Left forelimb (tissue), 1 donor: ENCODE data around the gene CHD3.

Source experiments
- DNase-seq: peaks from one replicate; pipeline ENCODE4 v3.0.0-alpha.2; 2018; ENCODE audit warnings: low spot score

Gene CHD3

GRCh38 chr17:7888184-7888920 lies at the start of gene CHD3:
TSS of gene CHD3 (plus strand) at chr17:7888789. CDS start at chr17:7889001, 212 bp downstream.
- no peak for DNase-seq

GRCh38 chr17:7839190-7839875 lies 49.3 kb upstream of the CHD3 start:
- no peak for DNase-seq

GRCh38 chr17:7839876-7840261 lies 48.7 kb upstream of the CHD3 start:
- DNase-seq, result no peak

- DNase-seq, result no peak
Measured at GRCh38 chr17:7840441-7840840, 48.1 kb upstream of the CHD3 start.

- no peak for DNase-seq
Measured at GRCh38 chr17:7840875-7841274, 47.7 kb upstream of the CHD3 start.

DNA sequence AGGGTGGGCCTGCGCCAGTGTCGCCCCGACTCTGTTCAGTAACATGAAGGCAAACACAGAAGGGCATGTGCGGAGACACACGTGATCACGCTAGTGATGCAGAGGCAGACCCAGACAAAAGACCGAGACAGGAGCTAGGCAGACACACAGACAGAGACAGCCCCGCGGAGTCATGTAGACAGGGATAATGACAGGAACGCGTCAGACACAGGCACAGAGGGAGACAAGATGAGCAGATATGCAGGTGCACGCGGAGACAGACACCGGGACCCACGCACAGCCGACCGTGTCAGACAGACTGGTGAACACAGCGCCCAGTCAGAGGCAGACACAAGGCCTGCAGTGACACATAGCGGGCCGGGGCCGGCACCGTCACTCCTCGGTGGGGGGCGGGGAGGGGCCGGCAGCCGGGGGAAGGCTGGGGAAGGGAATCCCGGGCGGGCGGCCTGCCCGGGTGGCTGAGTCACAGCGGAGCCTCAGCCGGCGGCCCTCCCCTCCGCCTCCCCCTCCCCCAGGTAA lies 47.1 kb upstream of the CHD3 start:
- peak; percentile 87 for DNase-seq

- peak; percentile 97 for DNase-seq
Measured at GRCh38 chr17:7841915-7842379, 46.6 kb upstream of the CHD3 start.

DNA sequence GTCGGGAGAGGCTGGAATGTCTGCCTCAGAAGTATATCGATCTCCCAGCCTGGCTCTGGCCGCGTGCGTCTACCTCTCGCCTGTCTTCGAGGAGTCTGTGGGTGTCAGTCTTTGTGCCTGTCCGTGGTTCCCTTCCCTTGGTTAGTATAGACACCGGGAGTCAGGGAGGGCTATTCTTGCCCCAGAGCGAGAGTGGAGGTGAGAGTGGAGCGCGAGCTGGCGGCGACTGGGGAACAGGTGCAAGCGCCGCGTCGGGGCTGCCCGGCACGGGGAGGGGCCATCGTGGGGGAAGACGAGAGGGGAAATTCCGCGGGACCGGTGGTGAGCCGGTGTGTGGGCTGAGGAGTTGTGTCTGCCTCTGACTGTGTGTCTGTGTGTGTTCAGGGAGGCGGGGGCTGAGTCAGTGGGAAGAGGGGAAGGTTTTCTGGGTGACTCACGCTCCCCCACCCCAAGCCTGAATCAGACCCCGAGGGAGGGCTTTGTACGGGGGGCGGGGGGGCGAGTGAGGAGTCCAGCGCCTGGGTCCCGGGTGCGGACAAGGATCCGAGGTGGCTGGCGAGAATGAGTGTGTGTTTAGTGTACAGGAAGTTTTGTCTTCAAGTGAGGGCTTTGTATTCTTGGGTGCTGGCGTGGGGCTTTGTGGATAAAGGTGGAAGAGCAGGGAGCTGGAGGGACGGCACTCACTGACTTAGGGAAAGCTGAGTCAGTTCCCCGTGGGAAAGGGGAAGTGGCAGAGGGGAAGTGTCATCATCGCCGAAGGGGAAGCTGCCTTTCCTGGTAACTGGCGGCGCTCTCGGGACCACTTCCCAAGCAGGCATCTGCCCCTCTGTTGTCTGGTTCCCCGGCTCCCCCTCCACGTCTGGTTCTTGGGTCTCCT lies 46.0 kb upstream of the CHD3 start:
- peak; percentile 78 for DNase-seq

DNA sequence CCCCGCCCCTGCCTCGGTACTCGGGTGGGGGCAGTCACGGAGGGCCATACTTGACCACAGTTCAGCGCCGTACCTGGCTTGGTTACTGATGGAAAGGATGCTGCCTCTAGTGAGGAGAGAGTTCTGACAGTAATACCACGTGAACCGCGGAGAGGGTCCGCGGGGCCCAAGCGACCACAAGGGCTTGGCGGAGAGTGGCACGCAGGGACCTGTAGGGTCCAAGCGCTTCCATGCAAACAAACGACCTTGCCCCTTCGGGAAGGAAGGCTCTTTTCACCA lies 45.4 kb upstream of the CHD3 start:
- no peak for DNase-seq

DNA sequence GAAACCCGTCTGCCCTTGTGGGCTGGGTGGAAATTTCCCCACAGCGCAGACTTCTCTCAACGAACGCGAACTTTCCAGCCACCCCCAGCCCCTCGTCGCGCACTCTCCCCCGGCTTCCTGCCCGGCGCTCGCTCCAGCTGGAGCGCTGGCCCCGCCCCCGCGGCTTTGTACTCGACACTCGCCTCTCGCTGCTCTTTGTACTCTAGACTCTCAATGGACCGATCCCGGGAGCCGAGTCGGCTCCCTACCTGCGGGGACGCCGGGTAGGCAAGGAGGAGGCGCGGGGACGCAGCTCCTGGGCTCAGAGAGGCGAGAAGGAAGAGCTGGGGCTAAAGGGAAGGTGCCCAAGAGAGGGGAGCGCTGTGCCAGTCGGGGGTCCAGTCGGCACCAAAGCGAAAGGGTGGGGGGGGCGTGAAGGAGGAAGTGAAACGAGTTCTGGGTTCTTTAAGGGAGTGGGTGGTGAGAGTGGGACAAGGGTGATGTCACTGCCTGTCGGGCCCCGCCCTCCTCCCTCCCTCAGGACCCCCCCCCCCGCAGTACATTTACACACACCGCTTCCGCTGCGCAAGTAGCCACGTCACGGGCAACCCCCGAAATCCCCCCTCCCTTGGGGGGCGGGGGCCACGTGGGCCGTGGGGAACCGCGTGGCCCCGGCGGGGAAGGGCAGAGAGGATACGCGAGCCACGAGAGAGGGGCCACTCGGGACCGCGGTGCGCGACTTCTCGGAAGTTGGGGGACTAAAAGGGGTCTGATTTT lies 44.9 kb upstream of the CHD3 start:
- peak; percentile 85 for DNase-seq

GRCh38 chr17:7844292-7845154 lies 44.1 kb upstream of the CHD3 start:
- peak; percentile 90 for DNase-seq

DNA sequence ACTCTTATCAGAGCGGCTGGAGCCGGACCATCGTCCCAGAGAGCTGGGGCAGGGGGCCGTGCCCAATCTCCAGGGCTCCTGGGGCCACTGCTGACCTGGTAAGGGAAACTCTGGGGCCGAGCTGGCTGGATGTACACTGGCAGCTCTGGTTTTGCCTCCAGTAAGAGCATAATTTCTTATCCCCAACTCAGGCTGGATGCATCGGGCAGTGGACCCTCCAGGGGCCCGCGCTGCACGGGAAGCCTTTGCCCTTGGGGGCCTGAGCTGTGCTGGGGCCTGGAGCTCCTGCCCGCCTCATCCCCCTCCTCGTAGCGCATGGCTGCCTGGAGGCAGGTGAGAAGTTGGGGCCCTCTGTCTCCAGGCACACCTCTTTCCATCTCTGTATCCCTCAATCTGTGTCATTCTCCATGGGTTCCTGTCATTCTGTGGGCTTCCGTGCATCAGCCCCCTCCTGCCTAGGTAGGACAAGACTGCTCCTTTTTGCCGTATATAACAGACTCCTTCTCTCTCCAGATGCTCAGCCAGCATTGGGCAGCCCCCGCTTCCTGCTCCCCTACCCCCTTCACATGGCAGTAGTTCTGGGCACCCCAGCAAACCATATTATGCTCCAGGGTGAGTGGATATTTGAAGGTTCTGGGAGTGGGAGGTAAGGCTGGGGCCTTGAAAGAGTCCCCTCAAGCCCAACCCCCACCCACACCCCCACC lies 43.1 kb upstream of the CHD3 start:
- no peak for DNase-seq

GRCh38 chr17:7846063-7846735 lies 42.4 kb upstream of the CHD3 start:
- DNase-seq, result peak; percentile 37

DNA sequence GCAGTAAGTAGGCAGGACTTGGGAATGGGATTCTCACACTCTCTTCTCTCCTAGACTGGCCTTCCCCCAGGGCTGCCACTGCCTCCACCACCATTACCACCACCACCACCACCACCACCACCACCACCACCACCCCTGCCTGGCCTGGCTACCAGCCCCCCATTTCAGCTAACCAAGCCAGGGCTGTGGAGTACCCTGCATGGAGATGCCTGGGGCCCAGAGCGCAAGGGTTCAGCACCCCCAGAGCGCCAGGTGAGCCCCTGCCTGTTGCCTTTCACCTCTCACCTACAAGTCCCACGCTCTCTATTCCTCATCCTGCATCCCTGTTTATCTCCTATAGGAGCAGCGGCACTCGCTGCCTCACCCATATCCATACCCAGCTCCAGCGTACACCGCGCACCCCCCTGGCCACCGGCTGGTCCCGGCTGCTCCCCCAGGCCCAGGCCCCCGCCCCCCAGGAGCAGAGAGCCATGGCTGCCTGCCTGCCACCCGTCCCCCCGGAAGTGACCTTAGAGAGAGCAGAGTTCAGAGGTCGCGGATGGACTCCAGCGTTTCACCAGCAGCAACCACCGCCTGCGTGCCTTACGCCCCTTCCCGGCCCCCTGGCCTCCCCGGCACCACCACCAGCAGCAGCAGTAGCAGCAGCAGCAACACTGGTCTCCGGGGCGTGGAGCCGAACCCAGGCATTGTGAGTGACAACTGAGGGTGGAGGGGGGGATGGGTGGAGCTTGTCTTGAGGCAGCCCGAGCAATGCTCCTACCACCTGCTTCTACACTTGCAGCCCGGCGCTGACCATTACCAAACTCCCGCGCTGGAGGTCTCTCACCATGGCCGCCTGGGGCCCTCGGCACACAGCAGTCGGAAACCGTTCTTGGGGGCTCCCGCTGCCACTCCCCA lies 41.6 kb upstream of the CHD3 start:
- DNase-seq, result peak; percentile 57

GRCh38 chr17:7848131-7848579 lies 40.4 kb upstream of the CHD3 start:
- DNase-seq, result peak; percentile 61

DNA sequence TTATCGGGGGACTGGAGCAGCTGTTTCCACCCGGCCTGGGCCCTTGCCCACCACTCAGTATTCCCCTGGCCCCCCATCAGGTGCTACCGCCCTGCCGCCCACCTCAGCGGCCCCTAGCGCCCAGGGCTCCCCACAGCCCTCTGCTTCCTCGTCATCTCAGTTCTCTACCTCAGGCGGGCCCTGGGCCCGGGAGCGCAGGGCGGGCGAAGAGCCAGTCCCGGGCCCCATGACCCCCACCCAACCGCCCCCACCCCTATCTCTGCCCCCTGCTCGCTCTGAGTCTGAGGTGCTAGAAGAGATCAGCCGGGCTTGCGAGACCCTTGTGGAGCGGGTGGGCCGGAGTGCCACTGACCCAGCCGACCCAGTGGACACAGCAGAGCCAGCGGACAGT lies 39.9 kb upstream of the CHD3 start:
- DNase-seq, result peak; percentile 53

GRCh38 chr17:7849130-7849750 lies 39.3 kb upstream of the CHD3 start:
- DNase-seq, result peak; percentile 55
